Body of pancreas (tissue), 4 donors: ENCODE measurements around the gene ABHD12.

Experiments used
- CTCF ChIP-seq, 7 experiments: fragments of 450-650 bp in 4 of 7; fragments of 200-600 bp in 3 of 7; sonication (generic) in 3 of 7; IDR thresholded peaks; one replicate each; pipeline ENCODE4 v1.5.1; 2016 to 2019; ENCODE audit warnings: antibody characterized with exemption in 7 of 7
- POLR2A ChIP-seq, 3 donors: fragments of 450-650 bp; IDR thresholded peaks; one replicate each; pipeline ENCODE4 v1.6.1; 2016; ENCODE audit warnings: antibody characterized with exemption in 3 of 3, mild to moderate bottlenecking in 2 of 3

DNA sequence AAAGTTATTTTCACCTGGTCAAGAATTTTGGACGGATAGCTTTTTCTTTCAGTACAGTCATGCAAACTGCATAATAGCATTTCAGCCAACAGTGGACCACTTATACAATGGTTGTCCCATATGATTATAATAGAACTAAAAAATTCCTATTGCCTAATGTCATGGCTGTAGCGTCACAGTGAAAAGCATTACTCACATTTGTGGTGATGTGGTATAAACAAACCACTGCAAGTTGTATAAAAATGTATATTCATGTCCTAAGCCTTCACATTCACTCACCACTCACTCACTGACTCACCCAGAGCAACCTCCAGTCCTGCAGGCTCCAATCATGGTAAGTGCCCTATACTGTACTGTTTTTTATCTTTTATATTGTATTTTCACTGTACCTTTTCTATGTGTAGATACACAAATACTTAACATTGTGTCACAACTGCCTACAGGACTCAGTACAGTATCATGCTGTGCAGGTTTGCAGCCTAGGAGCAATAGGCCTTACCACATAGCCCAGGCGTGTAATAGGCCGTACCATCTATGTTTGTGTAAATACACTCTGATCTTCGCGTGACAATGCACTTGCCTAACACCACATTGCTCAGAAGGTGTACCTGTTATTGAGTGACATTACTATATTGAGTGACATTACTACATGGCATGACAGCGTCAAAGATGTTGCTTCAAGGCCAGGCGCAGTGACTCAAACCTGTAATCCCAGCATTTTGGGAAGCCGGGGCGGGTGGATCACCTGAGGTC lies 17.9 kb downstream of the ABHD12 start:
- TF ChIP-seq POLR2A (IDR thresholded peaks at IDR 0.05) (no peak), CTCF (IDR thresholded peaks at IDR 0.05) (no peak)
